AG04450 (cell line): Measurements from ENCODE around the gene TM2D3. TPM values are rescaled to one million over a fixed set of nuclear protein-coding genes. Genes with fewer than 3 reads are reported as not detected.
A peak's percentile ranks its signal among the peaks of the same experiment; 100 is the strongest.

Experiments
- CTCF ChIA-PET: fragments of 300-600, 350-600 bp; formaldehyde crosslinking; extraction: SDS; loops from one replicate; lab custom pipeline; 2022; ENCODE audit warnings: antibody characterized with exemption, inconsistent platforms; lab: Charles Lee
- POLR2A ChIA-PET: fragments of 350-600 bp; formaldehyde crosslinking; extraction: SDS; loops from one replicate; lab custom pipeline; 2021; ENCODE audit warnings: antibody characterized with exemption, inconsistent platforms; lab: Yijun Ruan, JAX
- DNase-seq: peaks from one replicate; pipeline ENCODE4 v3.0.0-alpha.2; 2011; ENCODE audit warnings: low read depth, low spot score
- H3K27ac ChIP-seq: one replicate; pipeline ENCODE4 v1.5.1; 2012; ENCODE audit warnings: low read depth, low read length, control low read depth
- H3K27me3 ChIP-seq: one replicate; pipeline ENCODE4 v1.6.0; 2012; ENCODE audit warnings: low read length; ENCODE audit not compliant: control insufficient read depth, insufficient read depth
- H3K4me3 ChIP-seq: 2 replicates; pipeline ENCODE4 v1.5.1; 2011; ENCODE audit warnings: mild to moderate bottlenecking, low read depth, low read length, control low read depth
- H3K9me3 ChIP-seq: 2 replicates; pipeline ENCODE4 v1.5.1; 2012; ENCODE audit warnings: low read length; ENCODE audit not compliant: control insufficient read depth, insufficient read depth
- CTCF ChIP-seq: IDR thresholded peaks from 2 replicates; pipeline ENCODE4 v1.5.1; 2011; ENCODE audit warnings: low read depth, low read length, control low read depth, inconsistent platforms
- polyA plus RNA-seq: library from polyadenylated mRNA; depleted of rRNA; stranded (reverse); fragments of >200 nt; gene quantifications from 2 replicates; pipeline ENCODE4 v1.2.3, GENCODE V29; 2011

TM2D3 gene
- polyA plus RNA-seq, 1 experiment, result 64.2 TPM

GRCh38 chr15:101646672-101647071, 5.5 kb downstream of the TM2D3 start:
- no peak overlapping the region for H3K27ac ChIP-seq
- ChIA-PET POLR2A (no interaction called here), CTCF (no interaction called here)
- TF ChIP-seq CTCF, result no peak
- DNase-seq, result no peak
- H3K4me3 ChIP-seq, result no peak overlapping the region
- no peaks in the 10 kb centered on the region for H3K9me3 ChIP-seq
- no peaks in the 10 kb centered on the region for H3K27me3 ChIP-seq

GRCh38 chr15:101642361-101642760, 9.8 kb downstream of the TM2D3 start:
- CTCF ChIA-PET, result interaction anchor here (0.7 to 8.8 kb wide), 14 partner anchors 9 to 627 kb away, joined by 3 to 232 read pairs (median 8); partner anchors contain the start of genes SNRPA1 and TM2D3
- H3K9me3 ChIP-seq, result no peaks in the 10 kb centered on the region
- no peak overlapping the region for H3K4me3 ChIP-seq
- TF ChIP-seq CTCF, result 0 out of 2 replicates have a peak, but pooled peaks have one; percentile 17
- POLR2A ChIA-PET, result no interaction called here
- no peak for DNase-seq
- no peaks in the 10 kb centered on the region for H3K27me3 ChIP-seq
- H3K27ac ChIP-seq, result no peak overlapping the region

DNA sequence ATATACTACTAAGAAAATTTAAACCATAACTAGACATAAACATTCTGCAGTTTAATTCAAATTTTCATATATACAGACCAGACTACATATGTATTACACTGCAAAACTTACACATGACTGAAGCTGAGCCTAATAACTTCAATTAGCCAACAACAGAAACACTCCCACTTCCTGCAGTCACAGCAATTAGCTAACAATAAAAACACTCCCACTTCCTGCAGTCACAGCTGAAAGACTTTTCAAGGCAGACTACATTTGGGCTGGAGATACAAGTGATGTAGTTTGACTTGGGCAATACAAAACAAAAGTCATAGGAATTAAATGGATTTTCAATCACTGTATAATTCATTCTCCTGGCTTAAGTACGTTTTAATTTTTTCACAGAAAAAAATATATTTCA, 10.3 kb downstream of the TM2D3 start:
- ChIA-PET POLR2A (no interaction called here), CTCF (interaction anchor here (0.6 to 8.8 kb wide), 38 partner anchors 8 to 1408 kb away, joined by 3 to 232 read pairs (median 4); partner anchors contain the start of genes OR4F6, SNRPA1 and TM2D3)
- DNase-seq, result no peak
- no peak for TF ChIP-seq CTCF
- no peak overlapping the region for H3K4me3 ChIP-seq
- no peaks in the 10 kb centered on the region for H3K9me3 ChIP-seq
- no peaks in the 10 kb centered on the region for H3K27me3 ChIP-seq
- no peak overlapping the region for H3K27ac ChIP-seq

DNA sequence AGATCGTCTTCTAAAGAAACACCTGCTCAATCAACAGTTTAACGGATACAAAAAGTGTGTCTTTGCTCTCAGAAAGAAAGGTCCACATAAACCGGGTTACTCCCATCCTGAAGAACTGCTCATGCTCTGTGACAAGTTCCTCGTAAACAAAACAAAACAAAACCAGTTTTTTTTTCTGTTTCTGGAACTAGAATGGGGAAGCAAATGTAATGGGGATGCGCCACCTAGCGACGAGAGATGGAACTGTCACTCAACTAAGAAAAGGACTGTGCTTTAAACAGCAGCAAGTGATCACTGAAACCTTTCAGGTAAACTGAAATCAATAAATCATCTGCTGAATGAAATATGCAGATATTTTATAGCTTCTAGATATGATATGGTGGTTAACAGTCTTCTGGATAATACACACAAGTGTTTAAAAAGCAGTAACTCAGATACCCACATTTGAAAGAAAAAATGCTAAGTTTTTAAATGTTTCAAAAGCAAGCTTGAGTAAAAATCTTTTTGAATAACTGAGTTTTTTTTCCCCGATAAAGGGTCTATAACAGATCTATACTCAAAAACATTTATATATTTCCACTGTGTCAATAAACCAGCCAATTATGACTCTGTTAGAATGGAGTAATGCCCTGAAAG, 10.9 kb downstream of the TM2D3 start:
- Histone ChIP-seq H3K4me3 (no peak overlapping the region), H3K27ac (no peak overlapping the region), H3K9me3 (no peaks in the 10 kb centered on the region), H3K27me3 (no peaks in the 10 kb centered on the region)
- peak; percentile 34 for DNase-seq
- TF ChIP-seq CTCF, result peak; percentile 94
- CTCF ChIA-PET, result interaction anchor here (0.6 to 8.8 kb wide), 43 partner anchors 8 to 1407 kb away, joined by 3 to 232 read pairs (median 4); partner anchors contain the start of genes OR4F6, SNRPA1 and TM2D3
- POLR2A ChIA-PET, result no interaction called here

DNA sequence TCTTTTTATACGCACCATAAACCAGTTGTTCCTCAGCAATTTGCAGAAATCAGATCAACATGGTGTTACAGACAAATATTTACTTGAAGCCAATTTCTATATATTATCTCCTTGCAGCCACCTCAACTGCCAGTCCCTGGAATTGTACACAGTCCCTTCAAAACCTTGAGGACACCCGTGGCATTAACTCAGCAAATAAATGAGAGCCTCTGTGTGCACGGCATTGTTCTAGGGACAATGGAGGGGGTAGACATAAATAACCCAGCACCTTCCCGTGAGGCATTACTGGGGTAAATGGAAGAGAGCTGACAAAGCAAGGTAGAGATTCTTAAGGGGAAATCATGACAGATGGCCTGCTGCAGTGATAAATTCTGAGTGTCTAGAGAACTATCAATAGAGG, 12.5 kb downstream of the TM2D3 start:
- DNase-seq, result no peak
- ChIA-PET POLR2A (no interaction called here), CTCF (interaction anchor here (1.3 to 8.8 kb wide), 5 partner anchors 10 to 350 kb away, joined by 4 to 232 read pairs (median 33); no protein-coding TSS in a partner anchor)
- no peak for TF ChIP-seq CTCF
- no peak overlapping the region for H3K27ac ChIP-seq
- H3K27me3 ChIP-seq, result no peaks in the 10 kb centered on the region
- no peaks in the 10 kb centered on the region for H3K9me3 ChIP-seq
- H3K4me3 ChIP-seq, result no peak overlapping the region
